Body of pancreas (tissue), 4 donors: ENCODE data around the gene CPNE7. TPM values are rescaled to one million over a fixed set of nuclear protein-coding genes. Genes with fewer than 3 reads are reported as not detected.

Source experiments
- ATAC-seq: fragments of 150-250 bp; one replicate; pipeline ENCODE4 v1.9.1; 2016
- DNase-seq, 4 donors: peaks; one replicate each; pipeline ENCODE4 v3.0.0-alpha.2; 2019
- H3K27ac ChIP-seq, 4 donors: fragments of 200-600 bp; sonication (generic); 1 replicate in 3 of 4; 2 replicates in 1 of 4; pipeline versions ENCODE4 v1.5.1 to v1.6.1; 2016 to 2019; ENCODE audit warnings: mild to moderate bottlenecking in 1 of 4, mixed read lengths in 1 of 4, moderate library complexity in 1 of 4
- H3K27me3 ChIP-seq, 2 donors: fragments of 200-600 bp; sonication (generic); one replicate each; pipeline ENCODE4 v1.6.0; 2016; ENCODE audit warnings: mild to moderate bottlenecking in 1 of 2
- H3K36me3 ChIP-seq, 2 donors: fragments of 200-600 bp; sonication (generic); replicated peaks in 1 of 2; 2 replicates each; pipeline ENCODE4 v1.5.1; 2016; ENCODE audit warnings: low read depth in 2 of 2; ENCODE audit not compliant: insufficient read depth in 1 of 2
- H3K4me1 ChIP-seq: fragments of 200-600 bp; sonication (generic); one replicate; pipeline ENCODE4 v1.6.0; 2016
- H3K4me3 ChIP-seq, 2 donors: fragments of 200-600 bp; sonication (generic); 1 replicate in 1 of 2; 2 replicates in 1 of 2; pipeline ENCODE4 v1.5.1; 2016 to 2019
- H3K9me3 ChIP-seq, 3 donors: fragments of 200-600 bp; sonication (generic); 1 replicate in 2 of 3; 2 replicates in 1 of 3; pipeline ENCODE4 v1.5.1; 2016
- CTCF ChIP-seq, 7 experiments: fragments of 450-650 bp in 4 of 7; fragments of 200-600 bp in 3 of 7; sonication (generic) in 3 of 7; IDR thresholded peaks; one replicate each; pipeline ENCODE4 v1.5.1; 2016 to 2019; ENCODE audit warnings: antibody characterized with exemption in 7 of 7
- POLR2A ChIP-seq, 3 donors: fragments of 450-650 bp; IDR thresholded peaks; one replicate each; pipeline ENCODE4 v1.6.1; 2016; ENCODE audit warnings: antibody characterized with exemption in 3 of 3, mild to moderate bottlenecking in 2 of 3
- WGBS, 2 donors: methylation state at CpG; one replicate each; pipeline ENCODE4 v1.1.5; 2017; 5-methylcytosine and 5-hydroxymethylcytosine counted together
- intact Hi-C: fragments of 100-400 bp; cut with DNase I; formaldehyde crosslinking; loops from one replicate; pipeline ENCODE4 v1.15.1; 2023
- total RNA-seq, 2 donors: library from RNA; depleted of rRNA; stranded (reverse); fragments of >200 nt; gene quantifications; one replicate each; pipeline ENCODE4 v1.1.0, GENCODE V29; 2016

CPNE7 gene
- total RNA-seq, 2 donors from 2014 or later, result 2.1 TPM; not detected in 1

GRCh38 chr16:89579351-89579750 is 3.8 kb downstream of the CPNE7 start:
- H3K4me1 ChIP-seq, result peaks cover 30% of the 10 kb centered on the region

GRCh38 chr16:89581045-89581695 is 5.6 kb downstream of the CPNE7 start:
- Histone ChIP-seq H3K4me3 (no peak overlapping the region), H3K4me1 (peaks cover 14% of the 10 kb centered on the region), H3K27ac (peak overlapping the region in 1 of 4 donors; percentile 73), H3K9me3 (no peaks in the 10 kb centered on the region), H3K27me3 (peaks cover 0 to 3% of the 10 kb centered on the region in 2 donors), H3K36me3 (no peaks in the 10 kb centered on the region)
- TF ChIP-seq CTCF (IDR thresholded peaks at IDR 0.05) (no peak), POLR2A (IDR thresholded peaks at IDR 0.05) (no peak)
- ATAC-seq (no peak), DNase-seq (no peak)
- intact Hi-C loops, result no loop called here
- 82 to 84% methylated on average over 33 of the region's 33 CpGs for WGBS, 2 donors

More at GRCh38 chr16:89579351-89579750, 3.8 kb downstream of the CPNE7 start:
- no peak for TF ChIP-seq CTCF (IDR thresholded peaks at IDR 0.05)
- no peak for TF ChIP-seq POLR2A (IDR thresholded peaks at IDR 0.05)
- Histone ChIP-seq H3K4me3 (no peak overlapping the region), H3K36me3 (no peaks in the 10 kb centered on the region), H3K27ac (no peak overlapping the region), H3K27me3 (peaks cover 0 to 13% of the 10 kb centered on the region in 2 donors), H3K9me3 (no peaks in the 10 kb centered on the region)
- no peak for DNase-seq
- no peak for ATAC-seq
- WGBS, 2 donors, result 81% methylated on average over 15 of the region's 15 CpGs
- intact Hi-C loops, result no loop called here

- intact Hi-C loops, result no loop called here
- ATAC-seq (peak; percentile 72), DNase-seq (peak in 3 of 4 donors; percentile 42 to 65 (median 47))
- Histone ChIP-seq H3K4me3 (no peak overlapping the region), H3K4me1 (peaks cover 13% of the 10 kb centered on the region), H3K9me3 (no peaks in the 10 kb centered on the region), H3K36me3 (no peaks in the 10 kb centered on the region), H3K27me3 (no peaks in the 10 kb centered on the region), H3K27ac (peak overlapping the region in 3 of 4 donors; percentile 50 to 74 (median 73))
- no peak for TF ChIP-seq POLR2A (IDR thresholded peaks at IDR 0.05)
- no peak for TF ChIP-seq CTCF (IDR thresholded peaks at IDR 0.05)
- WGBS, 2 donors, result 57 to 67% methylated on average over 8 to 15 of the region's 15 CpGs
These were observed 6.5 kb downstream of the CPNE7 start for GRCh38 chr16:89581861-89582563.

- H3K4me1 ChIP-seq, result peaks cover 13% of the 10 kb centered on the region
- no peaks in the 10 kb centered on the region for H3K27me3 ChIP-seq
- intact Hi-C loops, result no loop called here
- H3K4me3 ChIP-seq, result no peak overlapping the region
- WGBS, 2 donors, result 85 to 96% methylated on average over 5 to 18 of the region's 19 CpGs
- ATAC-seq (no peak), DNase-seq (no peak)
- H3K9me3 ChIP-seq, result no peaks in the 10 kb centered on the region
- H3K27ac ChIP-seq, result peak overlapping the region in 3 of 4 donors; percentile 50 to 74 (median 73)
- TF ChIP-seq POLR2A (IDR thresholded peaks at IDR 0.05) (no peak), CTCF (IDR thresholded peaks at IDR 0.05) (no peak)
- H3K36me3 ChIP-seq, result no peaks in the 10 kb centered on the region
These were observed 7.1 kb downstream of the CPNE7 start for GRCh38 chr16:89582614-89583196.
